GM21390 (cell line): ENCODE results near the gene KLHL30.
"Not testable (repeated sequence)": the region's sequence is repeated elsewhere in the genome, so short reads cannot be mapped to it uniquely, and the experiment has no call there.

ENCODE experiments used
- ATAC-seq: cut with Tn5 transposase; IDR thresholded peaks from one replicate; pipeline ENCODE4 v1.9.1; 2021; ENCODE audit not compliant: unreplicated experiment

KLHL30 gene

GRCh38 chr2:238160206-238161129, 22.0 kb downstream of the KLHL30 start:
- ATAC-seq = no peak

- no peak for ATAC-seq
Observed at GRCh38 chr2:238161291-238162051, 23.0 kb downstream of the KLHL30 start.

- no peak for ATAC-seq
Observed at GRCh38 chr2:238162251-238162845, 23.9 kb downstream of the KLHL30 start.

- no peak for ATAC-seq
Observed at GRCh38 chr2:238162846-238163441, 24.5 kb downstream of the KLHL30 start.

- ATAC-seq = no peak
Observed at GRCh38 chr2:238163481-238164198, 25.2 kb downstream of the KLHL30 start.

GRCh38 chr2:238164906-238165287, 26.4 kb downstream of the KLHL30 start:
- ATAC-seq = no peak

- no peak for ATAC-seq
Observed at GRCh38 chr2:238165288-238165921, 26.9 kb downstream of the KLHL30 start.

- ATAC-seq = no peak
Observed at GRCh38 chr2:238166391-238167343, 28.2 kb downstream of the KLHL30 start.

- ATAC-seq = no peak
Observed at GRCh38 chr2:238167344-238167715, 28.9 kb downstream of the KLHL30 start.

- ATAC-seq = no peak
Observed at GRCh38 chr2:238167761-238168160, 29.3 kb downstream of the KLHL30 start.

- ATAC-seq = no peak
Observed at GRCh38 chr2:238168196-238169047, 30.0 kb downstream of the KLHL30 start.

- no peak for ATAC-seq
Observed at GRCh38 chr2:238169048-238169707, 30.7 kb downstream of the KLHL30 start.

- ATAC-seq = no peak
Observed at GRCh38 chr2:238169708-238170251, 31.3 kb downstream of the KLHL30 start.

- ATAC-seq = no peak
Observed at GRCh38 chr2:238170386-238171071, 32.1 kb downstream of the KLHL30 start.

GRCh38 chr2:238171072-238171431, 32.6 kb downstream of the KLHL30 start:
- ATAC-seq = not testable (repeated sequence)

- ATAC-seq = no peak
Observed at GRCh38 chr2:238171575-238172187, 33.2 kb downstream of the KLHL30 start.
